Tibial artery (tissue), 4 donors: ENCODE results near the gene THRB.
"Not testable (repeated sequence)": the region's sequence is repeated elsewhere in the genome, so short reads cannot be mapped to it uniquely, and the experiment has no call there.

Source experiments
- DNase-seq, 2 donors: peaks; one replicate each; pipeline ENCODE4 v3.0.0-alpha.2; 2019
- H3K27ac ChIP-seq, 2 donors: fragments of 200-600 bp; sonication (generic) in 1 of 2; 1 replicate in 1 of 2; 2 replicates in 1 of 2; pipeline ENCODE4 v1.5.1; 2018 to 2019; ENCODE audit warnings: mild to moderate bottlenecking in 1 of 2
- H3K27me3 ChIP-seq, 2 donors: fragments of 200-600 bp; sonication (generic) in 1 of 2; one replicate each; pipeline versions ENCODE4 v1.5.1 to v1.6.0; 2016 to 2019
- H3K36me3 ChIP-seq, 3 donors: fragments of 200-600 bp; sonication (generic) in 2 of 3; one replicate each; pipeline ENCODE4 v1.5.1; 2016 to 2019; ENCODE audit warnings: mild to moderate bottlenecking in 2 of 3
- H3K4me1 ChIP-seq, 4 donors: fragments of 200-600 bp; sonication (generic) in 2 of 4; 1 replicate in 3 of 4; 2 replicates in 1 of 4; pipeline ENCODE4 v1.5.1; 2016 to 2019
- H3K4me3 ChIP-seq, 2 donors: fragments of 200-600 bp; sonication (generic) in 1 of 2; 1 replicate in 1 of 2; 2 replicates in 1 of 2; pipeline ENCODE4 v1.5.1; 2018 to 2019; ENCODE audit warnings: mild to moderate bottlenecking in 2 of 2
- H3K9me3 ChIP-seq, 3 donors: fragments of 200-600 bp; sonication (generic) in 1 of 3; one replicate each; pipeline ENCODE4 v1.5.1; 2016 to 2019
- intact Hi-C: fragments of 100-400 bp; cut with DNase I; formaldehyde crosslinking; loops from one replicate; pipeline ENCODE4 v1.15.0; 2023; ENCODE audit warnings: low total_unique reads
- TF ChIP-seq, protein P1 (sequence below), 2 experiments: fragments of 200-600 bp in 1 of 2; fragments of 450-650 bp in 1 of 2; IDR thresholded peaks; one replicate each; pipeline ENCODE4 v1.5.1; 2017 to 2019; ENCODE audit warnings: antibody characterized with exemption in 2 of 2, mild to moderate bottlenecking in 1 of 2, moderate library complexity in 1 of 2

The THRB gene

DNA sequence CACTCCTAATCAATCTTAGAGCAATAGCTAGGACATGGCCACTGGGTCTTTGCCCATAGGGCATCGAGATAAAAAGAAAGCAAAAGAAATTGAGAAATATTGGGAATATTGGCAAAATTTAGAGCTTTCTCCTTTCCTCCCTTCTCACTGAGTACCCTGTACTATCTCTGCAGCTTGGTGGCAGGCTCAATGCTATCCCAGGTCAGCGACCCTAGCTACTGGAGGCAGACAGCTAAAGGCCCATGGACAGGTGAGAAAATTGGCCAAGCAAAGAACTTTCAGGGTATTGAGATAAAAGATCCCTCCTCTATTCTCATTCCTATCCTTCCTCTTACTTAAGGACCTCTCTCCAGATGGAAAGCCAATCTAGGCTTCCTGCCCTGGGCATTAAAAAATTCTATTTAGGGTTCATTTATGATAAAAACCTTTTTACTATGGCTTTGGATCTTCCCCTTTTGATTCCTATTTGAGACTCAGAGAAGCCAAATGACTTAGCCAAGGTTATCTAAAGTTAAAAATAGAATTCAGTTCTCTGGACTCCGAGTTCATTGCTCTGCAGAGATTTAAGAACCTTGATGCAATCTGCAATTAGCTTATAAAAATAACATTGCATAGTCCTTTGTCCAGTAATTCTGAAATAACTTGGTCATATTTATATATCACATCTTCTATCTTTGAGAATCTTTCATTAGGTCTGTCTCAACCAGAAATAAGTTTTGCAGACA, 75.4 kb downstream of the THRB start:
- no peak for DNase-seq
- no peak overlapping the region for H3K27ac ChIP-seq
- no peaks in the 10 kb centered on the region for H3K36me3 ChIP-seq
- H3K4me3 ChIP-seq: no peak overlapping the region
- H3K4me1 ChIP-seq: peaks cover 0 to 59% (median 6%) of the 10 kb centered on the region in 4 donors
- H3K9me3 ChIP-seq: no peaks in the 10 kb centered on the region
- intact Hi-C loops: no loop called here
- H3K27me3 ChIP-seq: no peaks in the 10 kb centered on the region
- TF ChIP-seq, protein P1, sequence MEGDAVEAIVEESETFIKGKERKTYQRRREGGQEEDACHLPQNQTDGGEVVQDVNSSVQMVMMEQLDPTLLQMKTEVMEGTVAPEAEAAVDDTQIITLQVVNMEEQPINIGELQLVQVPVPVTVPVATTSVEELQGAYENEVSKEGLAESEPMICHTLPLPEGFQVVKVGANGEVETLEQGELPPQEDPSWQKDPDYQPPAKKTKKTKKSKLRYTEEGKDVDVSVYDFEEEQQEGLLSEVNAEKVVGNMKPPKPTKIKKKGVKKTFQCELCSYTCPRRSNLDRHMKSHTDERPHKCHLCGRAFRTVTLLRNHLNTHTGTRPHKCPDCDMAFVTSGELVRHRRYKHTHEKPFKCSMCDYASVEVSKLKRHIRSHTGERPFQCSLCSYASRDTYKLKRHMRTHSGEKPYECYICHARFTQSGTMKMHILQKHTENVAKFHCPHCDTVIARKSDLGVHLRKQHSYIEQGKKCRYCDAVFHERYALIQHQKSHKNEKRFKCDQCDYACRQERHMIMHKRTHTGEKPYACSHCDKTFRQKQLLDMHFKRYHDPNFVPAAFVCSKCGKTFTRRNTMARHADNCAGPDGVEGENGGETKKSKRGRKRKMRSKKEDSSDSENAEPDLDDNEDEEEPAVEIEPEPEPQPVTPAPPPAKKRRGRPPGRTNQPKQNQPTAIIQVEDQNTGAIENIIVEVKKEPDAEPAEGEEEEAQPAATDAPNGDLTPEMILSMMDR (IDR thresholded peaks at IDR 0.05): no peak

DNA sequence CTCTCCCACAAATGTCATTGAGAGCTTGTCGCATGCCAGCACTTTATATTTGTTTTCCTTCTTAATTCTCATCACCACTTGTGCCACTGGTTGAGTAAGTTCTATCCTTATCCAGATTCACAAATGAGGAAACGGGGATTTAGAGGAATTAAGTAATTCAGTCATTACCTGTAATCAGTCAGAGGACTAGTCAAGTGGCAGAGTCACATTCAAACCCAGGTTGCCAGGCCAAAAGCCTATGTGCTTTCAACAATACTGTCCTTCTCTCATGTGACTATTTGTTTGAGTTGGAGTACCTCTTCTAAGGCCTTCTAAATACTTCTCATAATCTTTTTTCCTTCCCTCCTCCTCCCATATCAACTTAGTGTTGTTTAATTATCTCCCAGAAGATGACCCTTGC, 76.9 kb downstream of the THRB start:
- intact Hi-C loops: no loop called here

DNA sequence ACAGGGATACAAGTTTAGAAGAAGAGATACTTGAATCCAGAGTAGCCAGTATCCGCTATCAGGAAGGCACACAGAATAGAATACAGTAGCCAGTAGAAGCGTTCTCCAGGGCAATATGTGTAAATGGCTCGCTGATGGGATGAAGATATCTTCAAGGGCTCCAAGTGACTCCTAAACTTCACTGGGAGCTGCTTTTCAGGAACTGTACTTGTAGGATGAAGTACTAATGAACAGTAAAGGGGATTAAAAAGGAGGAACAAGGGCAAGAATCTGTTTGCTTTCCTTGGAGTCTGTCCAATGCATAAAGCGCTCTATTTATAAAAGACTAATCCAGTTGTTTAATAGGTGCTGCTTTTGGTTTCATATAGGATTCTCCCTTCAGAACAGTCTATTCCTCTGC, 78.4 kb downstream of the THRB start:
- peaks cover 0 to 61% (median 6%) of the 10 kb centered on the region in 4 donors for H3K4me1 ChIP-seq
- intact Hi-C loops: no loop called here
- TF ChIP-seq, protein P1 (IDR thresholded peaks at IDR 0.05): no peak

More for the DNA sequence above, 76.9 kb downstream of the THRB start:
- Histone ChIP-seq H3K36me3 (no peaks in the 10 kb centered on the region), H3K27ac (no peak overlapping the region), H3K4me3 (no peak overlapping the region), H3K27me3 (no peaks in the 10 kb centered on the region), H3K9me3 (no peaks in the 10 kb centered on the region), H3K4me1 (peaks cover 0 to 61% (median 6%) of the 10 kb centered on the region in 4 donors)
- no peak for DNase-seq
- TF ChIP-seq, protein P1 (IDR thresholded peaks at IDR 0.05): no peak

DNA sequence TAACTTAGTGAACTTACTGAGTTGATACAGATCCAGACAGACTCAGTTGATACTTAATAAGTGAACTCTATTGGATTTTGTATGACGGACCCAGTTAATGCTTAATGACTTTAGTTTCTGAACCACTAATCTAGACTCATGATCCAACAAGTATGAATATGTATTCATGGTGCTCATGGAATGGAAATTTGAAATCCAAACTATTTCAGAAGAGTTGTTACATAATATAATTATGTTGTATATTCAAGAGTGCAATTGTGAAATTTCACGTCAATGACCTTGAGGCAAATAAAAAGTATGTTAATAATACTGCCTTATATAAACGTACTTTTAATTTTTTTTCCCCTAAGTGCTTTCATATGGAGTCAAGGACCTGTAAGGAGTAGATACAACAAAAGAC, 78.8 kb downstream of the THRB start:
- Histone ChIP-seq H3K9me3 (no peaks in the 10 kb centered on the region), H3K27ac (no peak overlapping the region), H3K4me1 (peaks cover 0 to 61% (median 6%) of the 10 kb centered on the region in 4 donors), H3K27me3 (no peaks in the 10 kb centered on the region), H3K4me3 (no peak overlapping the region), H3K36me3 (no peaks in the 10 kb centered on the region)
- no peak for DNase-seq
- TF ChIP-seq, protein P1 (IDR thresholded peaks at IDR 0.05): no peak
- intact Hi-C loops: no loop called here

More for the DNA sequence above, 78.4 kb downstream of the THRB start:
- Histone ChIP-seq H3K4me3 (no peak overlapping the region), H3K27ac (no peak overlapping the region), H3K36me3 (no peaks in the 10 kb centered on the region), H3K27me3 (no peaks in the 10 kb centered on the region), H3K9me3 (no peaks in the 10 kb centered on the region)
- no peak for DNase-seq

DNA sequence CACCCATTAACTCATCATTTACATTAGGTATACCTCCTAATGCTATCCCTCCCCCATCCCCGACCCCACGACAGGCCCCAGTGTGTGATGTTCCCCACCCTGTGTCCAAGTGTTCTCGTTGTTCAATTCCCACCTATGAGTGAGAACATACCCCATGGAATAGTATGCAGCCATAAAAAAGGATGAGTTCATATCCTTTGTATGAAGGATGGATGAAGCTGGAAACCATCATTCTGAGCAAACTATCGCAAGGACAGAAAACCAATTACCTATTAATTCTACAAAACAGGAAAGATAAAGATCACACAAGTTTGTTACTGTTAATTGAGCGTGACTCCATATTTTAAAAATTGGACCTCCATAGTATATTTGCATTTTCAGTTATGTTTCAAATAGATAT, 81.0 kb downstream of the THRB start:
- DNase-seq, intact Hi-C loops, H3K27ac ChIP-seq, H3K9me3 ChIP-seq, H3K4me3 ChIP-seq, H3K36me3 ChIP-seq, H3K27me3 ChIP-seq: not testable (repeated sequence)
- H3K4me1 ChIP-seq: peaks cover 0 to 44% (median 6%) of the 10 kb centered on the region in 4 donors

DNA sequence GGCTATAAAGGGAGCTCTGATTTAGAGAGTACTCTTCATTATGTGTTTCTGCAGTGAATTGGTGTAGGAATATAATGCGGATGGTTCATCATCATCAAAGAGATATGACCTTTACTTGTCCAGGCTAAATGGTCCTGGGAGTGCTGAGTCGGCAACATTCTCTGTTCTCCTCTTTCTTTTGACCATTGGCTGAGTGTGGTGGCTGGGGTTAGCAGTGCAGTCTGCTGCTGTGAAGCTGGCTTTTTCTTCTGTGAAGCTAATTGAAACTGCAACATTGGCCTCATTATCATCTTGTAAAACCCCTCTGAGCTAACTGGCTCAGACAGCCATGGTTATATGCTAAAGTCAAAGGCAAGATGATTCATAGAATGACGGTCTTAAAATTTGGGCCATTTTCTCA, 83.8 kb downstream of the THRB start:
- TF ChIP-seq, protein P1 (IDR thresholded peaks at IDR 0.05): no peak
- Histone ChIP-seq H3K36me3 (no peaks in the 10 kb centered on the region), H3K9me3 (no peaks in the 10 kb centered on the region), H3K27ac (no peak overlapping the region), H3K27me3 (no peaks in the 10 kb centered on the region), H3K4me3 (no peak overlapping the region), H3K4me1 (peaks cover 0 to 22% (median 6%) of the 10 kb centered on the region in 4 donors)
- intact Hi-C loops: no loop called here
- no peak for DNase-seq
